Activated CD8-positive, alpha-beta memory T cell treated with anti-CD3 and anti-CD28 coated beads for 24 hours (primary cell): Measurements from ENCODE around the gene EXTL1.
A peak's percentile ranks its signal among the peaks of the same experiment; 100 is the strongest.

Experiments used
- DNase-seq: peaks from one replicate; pipeline ENCODE4 v3.0.0-alpha.2; 2020

EXTL1 gene

DNA sequence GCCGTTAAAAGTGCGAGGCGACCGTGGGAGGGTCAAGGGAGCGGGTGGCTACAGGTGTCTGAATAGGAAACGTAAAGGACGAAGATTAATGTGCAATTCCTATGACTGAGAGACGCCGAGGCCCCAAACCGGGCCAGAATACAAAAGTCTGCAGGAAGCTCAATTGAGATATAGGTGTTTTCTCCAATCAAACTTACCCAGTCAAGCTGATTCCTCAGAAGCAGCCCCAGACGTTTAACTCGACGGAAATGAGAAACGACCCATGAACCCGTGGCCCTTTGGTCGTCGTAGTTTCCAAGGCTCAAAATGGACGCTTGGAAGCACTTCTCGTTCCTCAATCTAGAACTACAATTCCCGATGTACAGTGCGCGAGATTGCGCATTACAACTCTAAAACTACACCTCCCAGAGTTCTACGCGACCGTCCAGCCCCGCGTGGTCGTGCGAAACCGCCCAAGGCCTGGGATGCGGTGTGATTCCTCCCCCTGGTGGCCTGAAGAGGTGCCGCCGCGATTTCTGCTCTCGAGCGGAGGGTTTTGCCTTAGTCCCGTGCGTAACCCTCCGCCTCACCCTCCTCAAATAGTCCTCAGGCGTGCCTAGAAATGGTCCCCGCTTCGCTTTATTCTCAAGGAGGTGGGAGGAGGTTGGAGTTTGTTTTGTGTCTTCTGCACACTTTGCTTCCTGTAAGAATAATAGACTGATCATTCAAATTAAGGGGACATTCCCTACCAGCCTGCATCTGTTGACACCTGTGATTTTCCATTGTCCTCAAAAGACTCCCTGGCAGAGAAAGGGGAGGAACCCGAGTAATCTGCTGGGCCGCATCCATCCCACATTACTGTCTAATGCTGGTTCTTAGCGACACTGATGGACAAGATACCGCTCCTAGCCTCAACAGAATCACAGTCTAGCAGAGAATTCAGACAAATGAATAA, 23.5 kb upstream of the EXTL1 start, which contains the start of gene PAFAH2:
Gene PAFAH2 (minus strand): TSS at position 236 of the 934 bp plus-strand sequence. CDS start 7,247 bp downstream, outside the sequence.
- DNase-seq = peak; percentile 97

DNA sequence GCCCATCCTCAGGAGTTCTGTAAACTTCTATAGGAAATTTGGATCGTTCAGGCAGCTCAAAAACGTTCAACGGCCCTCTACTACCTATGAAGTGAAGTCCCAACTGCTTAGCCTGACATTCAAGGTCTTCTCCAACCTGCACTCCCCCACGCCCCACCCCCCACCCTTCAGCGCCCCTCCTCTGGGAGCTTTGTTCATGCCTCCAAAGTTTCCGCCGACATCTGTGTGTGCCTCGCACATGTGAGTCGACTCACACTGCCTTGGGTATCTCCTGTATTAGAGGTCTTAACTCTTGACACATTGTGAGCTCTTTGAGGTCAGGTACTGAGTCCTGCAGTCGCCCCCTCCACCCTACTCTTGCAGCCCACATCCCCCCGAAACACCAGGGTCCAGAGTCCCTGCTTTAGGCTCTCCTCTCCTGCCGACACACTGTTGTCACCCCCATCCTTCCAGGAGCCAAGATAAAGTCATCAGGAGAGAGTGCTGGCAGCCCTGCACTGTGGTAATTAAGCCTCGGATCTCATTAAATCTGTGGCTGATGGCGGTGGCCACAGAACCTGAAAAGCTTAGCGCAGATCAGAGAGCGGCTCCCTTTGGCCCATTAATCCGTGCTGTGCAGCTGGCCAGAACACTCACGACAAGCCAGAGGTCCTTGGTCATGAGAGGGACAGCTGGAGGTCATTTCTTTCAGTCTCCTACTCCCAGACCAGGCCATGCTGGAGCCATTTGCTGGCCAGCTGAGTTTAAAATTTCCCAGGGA, 22.4 kb upstream of the EXTL1 start:
- no peak for DNase-seq

DNA sequence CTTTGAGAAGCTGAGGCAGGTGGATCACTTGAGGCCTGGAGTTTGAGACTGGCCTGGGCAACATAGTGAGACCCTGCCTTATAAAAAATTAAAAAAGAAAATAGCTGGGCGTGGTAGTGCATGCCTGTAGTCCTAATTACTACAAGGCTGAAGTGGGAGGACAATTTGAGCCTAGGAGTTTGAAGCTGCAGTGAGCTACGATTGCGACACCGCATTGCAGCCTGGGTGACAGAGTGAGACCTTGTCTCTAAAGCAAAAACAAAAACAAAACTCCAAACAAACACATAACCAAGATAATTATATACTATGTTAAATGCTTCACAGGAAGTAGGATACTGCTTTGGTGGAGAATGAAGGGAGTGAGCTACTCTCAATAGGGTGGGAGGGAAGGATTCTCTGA, 18.3 kb upstream of the EXTL1 start:
- no peak for DNase-seq

DNA sequence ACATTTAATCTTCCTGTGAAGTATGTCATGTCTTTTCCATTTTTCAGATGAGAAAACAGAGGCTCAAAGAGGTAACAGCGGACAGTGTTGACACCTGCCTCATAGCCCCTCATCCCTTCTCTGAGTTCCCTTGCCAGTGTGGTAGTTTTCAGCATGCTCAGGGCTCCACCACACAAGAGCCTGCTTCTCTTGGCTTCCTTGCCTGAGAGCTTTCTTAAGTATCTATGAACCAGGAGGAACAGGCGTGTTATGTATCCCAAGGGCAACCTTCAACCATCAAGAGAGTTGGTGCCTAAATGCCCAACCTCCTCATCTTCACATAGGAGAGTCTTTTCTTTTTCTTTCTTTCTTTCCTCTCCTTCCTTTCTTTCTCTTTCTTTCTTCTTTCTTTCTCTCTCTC, 17.8 kb upstream of the EXTL1 start:
- DNase-seq = no peak

DNA sequence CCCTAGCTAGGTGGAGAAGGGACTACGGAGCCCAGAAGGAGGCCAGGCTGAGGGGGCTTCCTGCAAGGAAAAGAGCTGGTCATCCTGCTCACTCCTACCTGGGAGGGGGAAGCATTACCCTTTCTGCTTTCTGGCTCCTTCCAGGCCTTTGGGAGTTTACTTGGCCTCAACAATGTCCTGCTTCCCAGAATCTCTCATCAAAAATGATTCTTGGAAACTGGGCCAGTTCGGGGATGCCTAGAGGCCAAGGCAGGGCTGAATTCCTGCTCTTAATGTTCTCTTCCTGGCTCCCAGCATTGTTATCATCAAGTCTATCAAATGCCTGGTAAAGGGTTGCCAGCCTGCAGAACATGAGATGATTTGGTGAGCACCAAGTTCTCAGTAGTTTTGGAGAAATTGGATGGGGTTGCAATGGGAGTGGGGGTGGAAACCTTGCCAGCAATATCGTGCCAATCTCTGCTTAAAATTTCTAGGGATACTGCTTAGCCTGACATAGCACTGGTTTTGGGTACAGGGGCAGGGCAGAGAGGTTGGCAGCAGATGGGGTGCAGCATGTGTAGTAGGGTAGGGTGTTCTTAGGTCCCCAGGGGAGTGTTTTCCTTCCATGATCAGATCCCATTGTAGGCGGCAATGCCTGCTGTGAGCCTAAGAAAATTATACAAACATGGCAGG, 16.0 kb upstream of the EXTL1 start:
- DNase-seq = no peak

DNA sequence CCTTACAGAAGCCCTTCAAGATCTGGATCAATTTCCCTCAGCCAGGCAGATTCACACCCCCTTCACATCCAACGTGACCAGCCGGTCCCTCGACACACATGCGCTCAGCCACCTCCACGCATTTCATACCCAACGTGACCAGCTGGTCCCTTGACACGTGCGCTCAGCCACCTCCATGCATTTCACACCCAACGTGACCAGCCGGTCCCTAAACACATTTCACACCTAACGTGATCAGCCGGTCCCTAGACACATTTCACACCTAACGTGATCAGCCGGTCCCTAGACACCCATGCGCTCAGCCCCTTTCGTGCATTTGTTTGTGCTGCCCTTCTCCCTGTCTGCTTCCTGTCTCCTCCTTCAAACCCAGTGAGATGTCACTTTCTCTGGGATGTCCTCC, 14.9 kb upstream of the EXTL1 start:
- DNase-seq = no peak

DNA sequence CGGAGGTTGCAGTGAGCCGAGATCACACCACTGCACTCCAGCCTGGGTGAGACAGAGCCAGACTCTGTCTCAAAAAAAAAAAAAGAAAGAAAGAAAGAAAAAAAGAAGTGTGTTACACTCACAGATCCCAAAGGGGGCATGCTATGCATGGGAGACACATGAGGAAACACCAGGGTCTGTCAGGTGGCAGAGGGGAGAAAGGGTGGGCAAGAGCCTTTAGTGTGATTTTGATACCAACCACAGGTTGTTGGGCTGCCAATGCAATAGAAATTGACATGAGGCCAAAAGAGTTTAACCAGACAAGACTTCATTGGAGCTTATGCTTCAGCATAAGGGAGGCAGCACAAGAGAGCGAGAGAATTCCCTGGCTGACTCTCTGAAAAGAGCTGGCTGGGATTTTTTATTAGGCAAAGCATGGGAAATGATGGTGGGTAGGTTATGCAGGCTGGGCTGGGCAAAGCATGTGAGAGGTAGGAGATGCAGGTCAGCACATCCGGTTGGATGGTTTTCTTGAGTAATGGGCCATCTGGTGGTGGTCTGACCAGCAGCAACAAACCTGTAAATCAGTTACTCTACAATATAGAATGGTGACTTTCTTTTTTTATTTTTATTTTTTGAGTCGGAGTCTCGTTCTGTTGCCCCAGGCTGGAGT, 11.7 kb upstream of the EXTL1 start:
- no peak for DNase-seq

DNA sequence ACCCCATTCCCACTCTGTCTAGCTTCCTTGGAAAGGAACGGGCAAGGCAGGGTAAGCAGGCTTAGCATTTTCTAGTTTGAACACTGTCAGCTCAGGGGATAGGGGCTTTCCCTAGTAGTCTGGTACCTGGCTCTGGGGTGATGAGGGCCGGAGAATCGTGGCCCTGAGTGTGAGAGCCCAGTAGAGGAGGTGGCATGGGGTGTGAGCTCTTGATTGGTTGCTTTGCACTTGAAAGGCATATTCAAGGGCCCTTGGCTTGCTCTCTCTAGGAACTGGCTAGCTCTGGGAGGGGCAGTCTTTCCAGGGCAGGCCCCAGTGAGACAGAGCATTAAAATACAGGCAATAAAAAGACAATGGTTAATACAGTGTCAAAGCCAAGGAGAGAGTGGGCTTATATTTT, 10.8 kb upstream of the EXTL1 start:
- no peak for DNase-seq

DNA sequence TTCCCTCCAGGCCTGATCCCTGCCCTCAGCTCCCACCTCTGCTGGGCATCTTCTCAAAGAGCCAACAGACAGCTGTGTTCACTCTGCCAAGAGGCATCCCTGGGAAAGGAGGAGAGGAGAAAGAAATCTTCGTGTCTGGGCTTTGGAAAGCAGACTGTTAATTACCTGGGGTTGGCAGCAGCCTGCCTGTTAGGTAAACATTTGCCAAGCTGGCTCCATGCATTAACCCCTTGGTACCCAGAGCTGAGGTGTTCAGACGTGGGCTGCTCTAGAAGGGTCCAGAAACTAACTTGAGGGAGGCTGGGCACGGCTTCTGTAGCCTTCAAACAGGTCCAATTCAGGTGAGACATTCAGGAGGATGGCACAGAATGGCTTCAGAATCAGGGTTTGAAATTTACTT, 8.7 kb upstream of the EXTL1 start:
- DNase-seq = no peak

DNA sequence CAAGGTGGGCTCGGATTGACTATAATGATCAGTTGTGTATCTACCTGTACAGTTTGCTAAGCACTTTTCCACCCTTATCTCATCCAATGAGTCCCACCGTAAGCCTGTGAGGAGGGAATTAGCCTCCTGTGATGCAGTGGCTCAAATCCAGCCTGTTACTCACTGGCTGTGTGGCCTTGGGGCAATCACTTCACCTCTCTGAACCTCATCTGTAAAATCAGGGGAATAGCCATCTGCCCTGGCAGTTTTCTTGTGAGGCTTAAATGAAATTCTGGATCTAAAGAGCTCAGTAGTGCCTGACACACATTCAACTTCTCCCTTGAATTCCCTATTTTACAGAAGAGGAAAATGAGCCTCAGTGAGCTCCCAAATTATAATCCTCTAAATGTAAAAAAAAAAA, 7.4 kb upstream of the EXTL1 start:
- no peak for DNase-seq

DNA sequence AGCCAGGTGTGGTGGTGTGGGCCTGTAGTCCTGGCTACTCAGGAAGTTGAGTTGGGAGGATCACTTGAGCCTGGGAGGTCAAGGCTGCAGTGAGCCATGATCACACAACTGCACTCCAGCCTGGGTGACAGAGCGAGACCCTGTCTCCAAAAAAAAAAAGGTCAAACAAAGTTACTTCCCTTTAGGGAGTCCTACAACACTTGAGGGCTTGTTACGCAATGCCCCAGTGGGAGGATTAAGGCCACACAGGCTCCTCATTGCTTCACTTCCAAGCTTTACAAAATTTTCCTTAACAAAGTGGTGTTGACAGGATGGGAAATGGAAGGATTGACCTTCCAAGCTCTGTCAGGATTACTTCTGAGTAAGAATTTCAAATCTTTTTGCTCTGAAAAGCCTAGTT, 6.2 kb upstream of the EXTL1 start:
- no peak for DNase-seq

DNA sequence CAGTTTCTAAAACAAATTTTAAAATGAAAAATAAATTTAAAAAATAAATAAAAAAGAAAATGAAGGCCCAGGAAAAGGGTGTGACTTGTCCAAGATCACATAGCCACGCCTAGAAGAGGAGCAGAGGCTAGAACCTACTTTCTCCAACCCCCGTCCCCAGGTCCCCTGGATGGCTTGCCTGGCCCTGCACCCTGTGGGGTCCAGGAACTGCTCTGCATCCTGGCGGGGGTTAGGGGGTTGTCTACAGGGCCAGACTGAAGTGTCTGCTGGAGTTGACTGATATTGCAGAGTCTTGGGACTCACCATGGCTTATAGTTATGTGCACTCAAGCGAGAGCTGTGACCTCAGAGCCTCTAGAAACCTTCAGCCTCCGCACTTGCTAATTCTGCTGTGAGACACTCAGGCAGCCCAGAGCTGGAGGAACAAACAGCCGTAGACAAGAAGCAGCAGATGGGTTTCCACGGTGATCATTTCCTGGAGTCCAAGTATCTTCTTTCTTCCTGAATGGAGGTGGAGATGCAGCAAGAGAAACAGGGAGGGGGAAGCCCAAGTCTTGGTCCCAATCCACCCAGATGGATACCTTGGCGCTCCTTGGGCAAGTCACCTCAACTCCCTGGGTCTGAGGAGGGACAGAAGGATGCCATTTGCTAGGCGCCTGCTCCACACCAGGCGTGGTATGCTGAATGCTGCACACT, 5.2 kb upstream of the EXTL1 start:
- DNase-seq = no peak

DNA sequence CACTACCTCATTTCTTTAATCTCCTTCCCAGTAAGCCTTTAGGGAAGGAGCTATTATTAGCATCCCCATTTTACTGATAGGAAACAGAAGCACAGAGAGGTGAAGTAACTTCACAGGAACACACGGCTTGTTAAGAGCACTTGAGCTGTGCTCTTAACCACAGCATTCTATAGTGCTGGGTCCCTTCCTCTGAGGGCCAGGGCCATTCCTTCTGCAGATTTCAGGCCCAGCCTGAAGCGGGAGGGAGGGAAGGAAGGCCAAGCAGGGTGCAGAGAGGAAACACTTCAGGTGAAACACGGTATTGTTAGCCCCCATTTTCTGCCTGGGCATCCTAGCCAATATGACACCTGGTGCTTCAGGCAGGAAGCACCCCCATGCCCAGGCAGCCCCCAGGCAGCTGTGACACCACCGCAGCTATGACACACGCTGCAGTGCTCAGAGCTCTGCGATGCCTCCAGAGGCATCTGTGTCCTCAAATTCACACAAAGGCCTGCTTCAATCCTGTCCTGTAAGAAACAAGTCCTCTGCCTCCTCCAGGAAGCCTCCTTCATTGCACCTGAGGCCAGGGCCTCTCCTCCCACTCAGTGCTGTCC, 4.5 kb upstream of the EXTL1 start:
- DNase-seq = no peak

DNA sequence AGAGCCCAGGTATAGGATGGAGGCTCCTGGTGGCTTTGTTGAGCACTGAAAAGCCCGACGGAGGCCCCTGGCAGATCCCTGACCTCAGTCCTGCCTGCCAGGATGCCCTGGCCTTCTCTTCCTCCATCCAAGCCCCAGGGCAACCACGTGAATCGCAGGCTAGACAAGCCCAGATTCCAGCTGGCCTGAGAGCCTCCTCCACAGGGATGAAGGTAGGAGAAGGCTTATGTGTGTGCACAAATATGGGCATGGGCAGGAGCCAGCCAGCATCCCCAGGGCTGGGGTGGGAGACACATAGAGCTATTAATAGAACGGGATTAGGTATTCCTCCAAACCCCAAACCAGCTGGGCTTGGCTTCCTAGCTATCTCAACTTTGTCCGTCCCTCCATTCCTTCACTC, 4.0 kb upstream of the EXTL1 start:
- DNase-seq = no peak

DNA sequence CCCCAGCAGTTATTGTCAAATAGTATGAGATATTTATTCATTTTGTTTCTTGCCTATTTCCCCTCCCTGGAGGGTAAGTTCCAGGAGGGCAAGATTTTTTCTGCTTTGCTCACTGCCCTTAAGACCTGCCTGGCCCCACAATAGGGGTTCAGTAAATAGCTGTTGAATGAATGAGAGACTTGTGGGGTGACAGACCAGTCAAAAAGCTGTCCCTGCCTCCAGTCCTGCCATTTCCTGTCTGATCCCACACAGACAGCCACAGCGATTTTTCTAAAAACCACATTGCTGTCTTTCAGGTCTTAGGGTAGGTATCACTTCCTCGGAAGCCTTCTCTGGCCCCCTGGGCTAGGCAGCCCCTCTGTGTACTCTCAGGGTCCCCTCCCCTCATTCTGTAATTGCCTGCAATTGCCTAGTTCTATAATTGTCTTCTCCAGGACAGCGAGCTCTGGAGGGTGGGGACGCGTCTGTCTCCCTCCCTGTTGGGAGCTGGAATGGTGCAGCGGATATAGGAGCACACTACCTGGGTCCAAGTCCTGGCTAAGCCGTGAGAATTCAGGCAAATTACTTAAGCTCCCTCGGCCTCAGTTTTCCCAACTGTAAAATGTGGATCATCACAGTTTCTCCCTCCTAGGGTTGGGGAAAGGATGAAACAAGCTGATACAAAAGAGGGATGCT, 1.8 kb upstream of the EXTL1 start:
- no peak for DNase-seq

DNA sequence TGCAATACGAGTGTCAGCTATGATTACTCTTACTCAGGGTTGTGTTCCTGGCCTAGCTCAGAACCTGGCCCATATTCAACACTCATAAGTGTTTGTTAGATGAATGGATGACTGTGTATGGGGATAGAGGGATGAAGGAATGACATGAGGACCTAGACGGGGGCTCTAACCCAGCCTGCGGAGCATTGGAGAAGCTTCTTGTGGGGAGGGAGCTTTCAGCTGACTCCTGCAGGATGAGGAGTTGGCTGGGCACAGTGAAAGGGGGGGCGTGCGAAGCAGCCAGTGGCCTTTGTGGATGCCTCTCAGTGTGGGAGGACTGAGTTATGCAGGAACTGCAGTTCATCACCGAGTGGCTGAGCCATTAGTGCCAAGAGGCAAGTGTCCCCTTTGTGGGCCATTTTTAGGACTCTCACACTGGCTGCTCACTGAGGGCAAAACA, 1.2 kb upstream of the EXTL1 start:
- DNase-seq = no peak

DNA sequence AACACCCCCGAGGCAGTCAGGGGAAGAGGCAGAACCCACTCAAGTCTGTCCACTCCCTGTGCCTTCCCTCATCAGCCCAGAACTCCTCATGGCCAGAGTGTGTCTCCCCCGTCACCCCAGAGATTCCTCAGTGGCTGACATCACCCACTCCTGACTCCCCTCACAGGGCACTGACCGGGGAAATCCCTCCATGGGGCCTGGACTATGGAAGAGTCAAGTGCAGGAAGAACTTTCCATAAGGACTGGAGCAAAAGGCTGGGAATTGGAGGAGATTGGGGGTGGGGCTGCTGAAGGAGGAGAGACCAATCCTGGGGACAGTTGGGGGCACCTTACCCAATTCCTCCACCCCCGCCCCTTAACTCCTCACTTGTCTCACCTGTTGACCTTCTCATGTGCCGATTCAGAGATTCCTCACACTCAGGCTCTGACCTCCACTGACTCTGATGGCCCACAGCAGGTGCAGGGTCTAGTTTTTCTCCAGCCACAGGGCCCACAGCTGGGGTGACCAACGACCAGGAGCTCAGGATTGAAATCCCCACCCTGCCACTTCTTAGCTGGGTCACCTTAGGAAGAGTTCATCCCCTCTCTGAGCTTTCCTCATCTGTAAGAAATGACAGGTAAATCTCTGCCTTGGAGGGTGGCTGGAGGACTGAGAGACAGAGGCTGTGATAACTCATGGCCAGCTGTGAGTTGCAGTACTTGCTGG, 481 bp upstream of the EXTL1 start:
- no peak for DNase-seq

DNA sequence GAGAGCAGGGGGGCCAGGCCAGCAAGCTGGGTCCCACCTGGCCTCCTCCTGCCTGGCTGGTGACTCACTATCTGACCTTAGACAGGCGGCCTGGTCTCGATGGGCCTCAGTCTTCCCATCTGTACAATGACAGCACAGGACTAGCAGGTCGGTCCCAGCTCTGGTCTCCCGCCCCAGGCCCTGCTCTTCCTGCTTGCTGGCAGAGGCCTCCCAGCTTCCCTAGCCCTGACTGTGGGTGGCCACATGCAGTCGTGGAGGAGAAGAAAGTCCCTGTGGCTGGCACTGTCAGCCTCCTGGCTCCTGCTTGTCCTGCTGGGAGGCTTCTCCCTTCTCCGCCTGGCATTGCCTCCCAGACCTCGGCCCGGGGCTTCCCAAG, 817 bp downstream of the EXTL1 start:
- no peak for DNase-seq

DNA sequence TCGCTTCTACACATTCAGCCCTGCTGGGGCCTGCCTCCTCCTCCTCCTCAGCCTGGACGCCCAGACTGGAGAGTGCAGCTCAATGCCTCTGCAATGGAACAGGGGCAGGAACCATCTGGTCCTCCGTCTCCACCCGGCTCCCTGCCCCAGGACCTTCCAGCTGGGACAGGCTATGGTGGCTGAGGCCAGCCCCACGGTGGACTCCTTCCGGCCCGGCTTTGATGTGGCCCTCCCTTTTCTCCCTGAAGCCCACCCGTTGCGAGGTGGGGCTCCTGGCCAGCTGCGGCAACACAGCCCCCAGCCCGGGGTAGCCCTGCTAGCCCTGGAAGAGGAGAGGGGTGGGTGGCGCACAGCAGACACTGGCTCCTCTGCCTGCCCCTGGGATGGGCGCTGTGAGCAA, 1.4 kb downstream of the EXTL1 start:
- no peak for DNase-seq

DNA sequence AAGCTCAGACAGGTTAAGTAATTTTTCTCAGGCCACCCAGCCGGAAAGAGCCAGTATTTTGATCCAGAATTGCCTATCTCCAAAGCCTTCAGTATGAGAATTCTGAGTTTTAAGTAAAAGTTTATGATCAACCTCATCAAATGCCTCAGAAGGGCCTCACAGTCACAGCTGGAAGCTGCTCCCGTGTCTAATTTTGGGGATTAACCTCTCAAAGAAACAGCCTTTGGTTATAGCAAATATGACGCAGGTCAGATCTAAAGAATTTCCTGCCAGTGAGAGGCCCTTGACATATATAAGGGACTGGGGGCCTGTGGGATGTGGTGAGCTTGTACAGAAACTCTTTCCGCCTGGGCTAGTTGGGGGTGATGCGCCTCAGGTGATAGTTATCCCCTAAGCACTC, 2.3 kb downstream of the EXTL1 start:
- no peak for DNase-seq

DNA sequence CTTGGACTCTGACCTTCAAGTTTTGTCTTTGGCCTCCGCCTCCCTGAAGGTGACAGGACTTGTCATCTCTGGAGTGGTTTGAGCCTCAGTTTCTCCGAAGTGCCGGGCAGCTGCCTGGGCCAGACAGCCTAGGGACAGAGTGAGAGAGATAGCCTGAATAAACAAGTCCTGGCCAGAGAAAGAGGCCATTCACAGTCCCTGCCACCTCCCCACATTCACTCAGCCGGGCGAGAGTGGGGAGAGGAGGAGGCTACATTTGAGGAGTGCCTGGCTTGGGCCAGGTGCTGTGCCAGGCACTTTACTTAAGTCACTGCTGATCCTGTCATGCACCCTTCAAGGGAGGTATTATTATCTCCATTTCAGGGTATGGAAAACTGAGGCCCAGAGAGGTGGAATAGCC, 3.5 kb downstream of the EXTL1 start:
- no peak for DNase-seq
